A549 (cell line): Measurements from ENCODE around the gene ST6GALNAC4.

Experiments used
- CBX8 ChIP-seq: fragments of 200-600 bp; sonication (generic); IDR thresholded peaks from 2 replicates; pipeline ENCODE4 v1.6.1; 2016
- CTCF ChIP-seq: fragments of >200 bp; sonication (Bioruptor Twin); formaldehyde crosslinking; IDR thresholded peaks from 3 replicates; pipeline ENCODE4 v1.5.1; 2016
- HDAC2 ChIP-seq: fragments of 200-600 bp; sonication (generic); IDR thresholded peaks from 2 replicates; pipeline ENCODE4 v1.6.1; 2016
- HEYL ChIP-seq: fragments of 250-450 bp; sonication (Bioruptor Pico); IDR thresholded peaks from 2 replicates; pipeline ENCODE4 v1.8.0; 2021; ENCODE audit warnings: mild to moderate bottlenecking, moderate library complexity
- HOXB5 ChIP-seq: fragments of 250-450 bp; sonication (Bioruptor Pico); IDR thresholded peaks from 2 replicates; pipeline ENCODE4 v1.5.0; 2020; ENCODE audit warnings: mild to moderate bottlenecking, moderate library complexity
- USF2 ChIP-seq: fragments of 450-650 bp; IDR thresholded peaks from 2 replicates; pipeline ENCODE4 v1.6.1; 2014; ENCODE audit warnings: antibody characterized with exemption

GRCh38 chr9:127958728-127959127 lies 41.9 kb upstream of the ST6GALNAC4 start:
- TF ChIP-seq HDAC2: no peak
- no peak for TF ChIP-seq USF2
- no peak for TF ChIP-seq CBX8
- no peak for TF ChIP-seq HEYL (CRISPR knock-in tag)
- no peak for TF ChIP-seq CTCF
- TF ChIP-seq HOXB5 (CRISPR knock-in tag): no peak
